Cardiac fibroblast (primary cell): ENCODE data around the gene CCL11.
A peak's percentile ranks its signal among the peaks of the same experiment; 100 is the strongest.

Experiments
- DNase-seq, 2 donors: peaks; one replicate each; pipeline versions ENCODE4 v3.0.0 to v3.0.0-alpha.2; 2010; ENCODE audit warnings: low read depth in 2 of 2
- H3K4me3 ChIP-seq, 2 donors: replicated peaks in 1 of 2; 1 replicate in 1 of 2; 2 replicates in 1 of 2; pipeline ENCODE4 v1.5.1; 2011; ENCODE audit warnings: low read depth in 2 of 2, low read length in 2 of 2, mild to moderate bottlenecking in 2 of 2, moderate library complexity in 1 of 2
- TF ChIP-seq, protein P1 (sequence below): IDR thresholded peaks from one replicate; pipeline ENCODE4 v1.5.1; 2011; ENCODE audit warnings: low read depth, mild to moderate bottlenecking, low read length, inconsistent platforms

The CCL11 gene

DNA sequence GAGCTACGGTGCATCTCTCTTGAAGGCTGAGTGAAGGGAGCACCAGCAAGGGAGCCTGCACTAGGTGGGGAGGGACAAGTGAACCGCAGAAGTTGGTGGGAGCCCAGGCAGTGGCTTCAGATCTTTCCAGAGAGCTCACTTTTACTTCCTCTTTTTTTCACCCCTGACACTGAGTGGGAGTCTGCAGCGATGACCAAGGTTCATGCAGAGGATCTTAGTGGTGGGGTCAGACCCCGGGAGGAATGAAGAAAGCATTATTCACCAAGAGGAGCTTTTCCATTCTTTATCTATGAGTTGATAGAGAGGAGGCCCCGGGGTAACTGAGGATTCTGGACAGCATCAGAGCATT lies 33.5 kb upstream of the CCL11 start:
- TF ChIP-seq, protein P1, sequence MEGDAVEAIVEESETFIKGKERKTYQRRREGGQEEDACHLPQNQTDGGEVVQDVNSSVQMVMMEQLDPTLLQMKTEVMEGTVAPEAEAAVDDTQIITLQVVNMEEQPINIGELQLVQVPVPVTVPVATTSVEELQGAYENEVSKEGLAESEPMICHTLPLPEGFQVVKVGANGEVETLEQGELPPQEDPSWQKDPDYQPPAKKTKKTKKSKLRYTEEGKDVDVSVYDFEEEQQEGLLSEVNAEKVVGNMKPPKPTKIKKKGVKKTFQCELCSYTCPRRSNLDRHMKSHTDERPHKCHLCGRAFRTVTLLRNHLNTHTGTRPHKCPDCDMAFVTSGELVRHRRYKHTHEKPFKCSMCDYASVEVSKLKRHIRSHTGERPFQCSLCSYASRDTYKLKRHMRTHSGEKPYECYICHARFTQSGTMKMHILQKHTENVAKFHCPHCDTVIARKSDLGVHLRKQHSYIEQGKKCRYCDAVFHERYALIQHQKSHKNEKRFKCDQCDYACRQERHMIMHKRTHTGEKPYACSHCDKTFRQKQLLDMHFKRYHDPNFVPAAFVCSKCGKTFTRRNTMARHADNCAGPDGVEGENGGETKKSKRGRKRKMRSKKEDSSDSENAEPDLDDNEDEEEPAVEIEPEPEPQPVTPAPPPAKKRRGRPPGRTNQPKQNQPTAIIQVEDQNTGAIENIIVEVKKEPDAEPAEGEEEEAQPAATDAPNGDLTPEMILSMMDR = no peak
- no peak for DNase-seq
- no peak overlapping the region for H3K4me3 ChIP-seq

GRCh38 chr17:34252444-34253138 lies 33.0 kb upstream of the CCL11 start:
- no peak overlapping the region for H3K4me3 ChIP-seq
- DNase-seq = peak; percentile 94 to 97
- TF ChIP-seq, protein P1 = no peak

DNA sequence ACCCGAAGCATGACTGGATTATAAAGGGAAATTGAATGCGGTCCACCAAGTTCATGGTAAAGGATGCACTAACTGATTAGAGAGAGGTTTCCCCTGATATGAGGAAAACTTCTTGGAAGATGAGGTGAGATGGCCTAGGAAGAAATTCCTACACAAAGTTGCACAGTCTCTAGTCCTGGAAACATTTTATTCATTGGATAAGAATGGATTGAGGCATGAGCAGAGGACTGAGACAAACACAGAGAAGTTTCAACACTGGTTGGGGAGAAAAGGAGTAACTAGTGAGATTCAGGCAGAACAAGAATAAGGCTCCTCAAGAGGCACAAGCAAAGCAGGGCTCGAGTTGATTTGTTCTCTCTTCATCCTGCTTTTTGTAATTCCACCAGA lies 32.4 kb upstream of the CCL11 start:
- peak in 1 of 2 donors; percentile 48 for DNase-seq
- TF ChIP-seq, protein P1 = no peak

GRCh38 chr17:34254146-34254545 lies 31.4 kb upstream of the CCL11 start:
- DNase-seq = peak; percentile 80 to 91
- TF ChIP-seq, protein P1 = no peak
- H3K4me3 ChIP-seq = no peak overlapping the region

More for the DNA sequence above, 32.4 kb upstream of the CCL11 start:
- no peak overlapping the region for H3K4me3 ChIP-seq

DNA sequence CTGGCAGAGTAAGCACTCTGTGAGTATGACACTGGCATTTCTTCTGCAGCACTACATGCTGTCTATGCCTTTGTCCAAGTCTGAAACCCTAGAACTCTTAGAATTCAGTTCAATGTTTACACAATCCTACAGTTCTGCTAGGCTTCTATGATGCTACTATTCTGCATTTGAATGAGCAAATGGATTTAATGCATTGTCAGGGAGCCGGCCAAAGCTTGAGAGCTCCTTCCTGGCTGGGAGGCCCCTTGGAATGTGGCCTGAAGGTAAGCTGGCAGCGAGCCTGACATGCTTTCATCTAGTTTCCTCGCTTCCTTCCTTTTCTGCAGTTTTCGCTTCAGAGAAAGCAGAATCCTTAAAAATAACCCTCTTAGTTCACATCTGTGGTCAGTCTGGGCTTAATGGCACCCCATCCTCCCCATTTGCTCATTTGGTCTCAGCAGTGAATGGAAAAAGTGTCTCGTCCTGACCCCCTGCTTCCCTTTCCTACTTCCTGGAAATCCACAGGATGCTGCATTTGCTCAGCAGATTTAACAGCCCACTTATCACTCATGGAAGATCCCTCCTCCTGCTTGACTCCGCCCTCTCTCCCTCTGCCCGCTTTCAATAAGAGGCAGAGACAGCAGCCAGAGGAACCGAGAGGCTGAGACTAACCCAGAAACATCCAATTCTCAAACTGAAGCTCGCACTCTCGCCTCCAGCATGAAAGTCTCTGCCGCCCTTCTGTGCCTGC lies 30.7 kb upstream of the CCL11 start, which contains the start of gene CCL2:
Gene CCL2 (plus strand): TSS at position 635 of the 730 bp plus-strand sequence. CDS start 65 bp downstream, at position 700.
- TF ChIP-seq, protein P1 = no peak
- H3K4me3 ChIP-seq = peak within 1 kb of the TSS; percentile 59 to 65
- peak; percentile 88 to 95 for DNase-seq

GRCh38 chr17:34255381-34255732 lies 30.2 kb upstream of the CCL11 start:
- H3K4me3 ChIP-seq = peak overlapping the region; percentile 59 to 65
- TF ChIP-seq, protein P1 = no peak
- DNase-seq = no peak
